ENCODE results near the gene DYNC1H1. TPM values are rescaled to one million over a fixed set of nuclear protein-coding genes. Genes with fewer than 3 reads are reported as not detected.
A peak's percentile ranks its signal among the peaks of the same experiment; 100 is the strongest.

Gene DYNC1H1
- total RNA-seq, 2 experiments from 2014 or later = 209 to 291 TPM

DNA sequence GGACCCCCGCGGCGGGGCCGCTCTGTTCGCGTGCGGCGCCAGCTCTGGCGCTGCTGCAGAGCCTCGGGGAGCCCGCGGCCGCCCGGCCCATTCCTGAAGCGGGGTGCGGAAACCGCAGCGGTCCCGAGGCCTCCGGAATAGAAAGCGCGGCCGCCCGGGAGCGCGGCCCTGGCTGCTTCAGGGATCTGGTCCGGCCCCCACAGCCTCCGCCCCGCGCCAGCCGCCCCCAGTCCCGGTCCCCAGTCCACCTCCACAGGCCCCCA is 122.3 kb downstream of the DYNC1H1 start:
- POLR2A ChIA-PET = interaction anchor here (2.1 kb wide), 1 partner anchor 122 kb away, joined by 4 read pairs; the partner anchor contains the start of gene DYNC1H1
- Histone ChIP-seq H3K4me2 (ENCODE audit: low read length) (peak overlapping the region; percentile 99), H3K9me2 (ENCODE audit: insufficient read depth, low read length) (no peaks in the 10 kb centered on the region), H3K79me2 (ENCODE audit: insufficient read depth, low read depth, low read length) (peaks cover 51% of the 10 kb centered on the region), H3K27ac (ENCODE audit: low read depth, low read length, poor library complexity, severe bottlenecking) (peak overlapping the region; percentile 77), H3K4me3 (ENCODE audit: low read depth, low read length, poor library complexity, severe bottlenecking) (peak overlapping the region; percentile 93), H3K36me3 (ENCODE audit: insufficient read depth, low read length) (peaks cover 48% of the 10 kb centered on the region), H3K9me3 (ENCODE audit: low read length) (no peaks in the 10 kb centered on the region), H2AFZ (ENCODE audit: low read length) (no peak overlapping the region), H3K4me1 (ENCODE audit: insufficient read depth, low read length, poor library complexity, severe bottlenecking) (peaks cover 58% of the 10 kb centered on the region), H4K20me1 (ENCODE audit: insufficient read depth, low read length) (peaks cover 36% of the 10 kb centered on the region)
- BruUV-seq (replicated peaks) = no TSS peak
- CTCF ChIA-PET (ENCODE audit: unreplicated experiment) = no interaction called here
- intact Hi-C loops (cut with micrococcal nuclease; ENCODE audit: unreplicated experiment) = no loop called here
- TF ChIP-seq EZH2phosphoT487 (IDR thresholded peaks at IDR 0.05; ENCODE audit: borderline replicate concordance, low read depth, low read length) = no peak
- TF ChIP-seq, protein P1, sequence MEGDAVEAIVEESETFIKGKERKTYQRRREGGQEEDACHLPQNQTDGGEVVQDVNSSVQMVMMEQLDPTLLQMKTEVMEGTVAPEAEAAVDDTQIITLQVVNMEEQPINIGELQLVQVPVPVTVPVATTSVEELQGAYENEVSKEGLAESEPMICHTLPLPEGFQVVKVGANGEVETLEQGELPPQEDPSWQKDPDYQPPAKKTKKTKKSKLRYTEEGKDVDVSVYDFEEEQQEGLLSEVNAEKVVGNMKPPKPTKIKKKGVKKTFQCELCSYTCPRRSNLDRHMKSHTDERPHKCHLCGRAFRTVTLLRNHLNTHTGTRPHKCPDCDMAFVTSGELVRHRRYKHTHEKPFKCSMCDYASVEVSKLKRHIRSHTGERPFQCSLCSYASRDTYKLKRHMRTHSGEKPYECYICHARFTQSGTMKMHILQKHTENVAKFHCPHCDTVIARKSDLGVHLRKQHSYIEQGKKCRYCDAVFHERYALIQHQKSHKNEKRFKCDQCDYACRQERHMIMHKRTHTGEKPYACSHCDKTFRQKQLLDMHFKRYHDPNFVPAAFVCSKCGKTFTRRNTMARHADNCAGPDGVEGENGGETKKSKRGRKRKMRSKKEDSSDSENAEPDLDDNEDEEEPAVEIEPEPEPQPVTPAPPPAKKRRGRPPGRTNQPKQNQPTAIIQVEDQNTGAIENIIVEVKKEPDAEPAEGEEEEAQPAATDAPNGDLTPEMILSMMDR (conservative IDR thresholded peaks at IDR 0.05; ENCODE audit: low read length) = no peak
- no peak for DNase-seq (ENCODE audit: low spot score)

DNA sequence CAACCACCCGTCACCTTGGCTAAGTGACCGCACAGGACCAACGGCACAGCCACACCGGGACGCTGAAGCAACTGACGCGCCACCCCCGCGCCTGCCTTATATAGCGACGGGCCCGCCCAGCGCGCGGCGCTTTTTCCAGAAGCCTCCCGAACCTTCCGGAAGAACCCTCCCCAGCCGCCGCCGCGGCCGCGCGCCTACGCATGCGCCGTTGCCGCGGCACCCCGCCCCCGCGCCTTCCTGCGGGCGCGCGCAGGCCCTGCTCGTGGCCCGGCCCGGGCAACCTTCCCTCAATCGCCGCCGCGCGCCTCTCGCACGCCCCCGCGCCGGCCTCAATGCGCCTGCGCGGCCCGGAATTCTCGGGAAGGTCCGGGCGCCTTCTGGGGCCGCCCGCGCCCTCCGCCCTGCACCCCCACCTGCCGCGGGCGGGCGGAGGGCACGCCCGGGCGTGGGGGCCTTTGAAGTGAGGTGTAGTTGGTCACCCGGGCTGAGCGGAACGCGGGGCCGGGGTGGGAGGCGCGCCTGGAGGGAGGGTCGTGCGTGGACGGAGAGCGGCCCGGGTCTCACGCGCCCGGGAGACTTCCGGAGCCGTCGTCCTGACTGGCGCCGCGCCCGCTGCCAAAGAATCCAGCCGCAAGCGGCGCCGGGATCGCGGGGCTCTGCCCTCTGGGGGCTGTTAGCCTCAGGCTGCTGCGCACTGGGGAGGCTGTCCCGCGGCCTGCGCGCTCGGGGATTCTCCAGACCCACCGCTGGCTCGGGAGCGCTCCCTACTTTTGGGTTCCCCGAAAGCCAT is 122.8 kb downstream of the DYNC1H1 start, which contains the start of gene HSP90AA1:
Gene HSP90AA1, minus strand, starts transcription at position 73 of the 790 bp plus-strand sequence. CDS start 666 bp downstream, outside the sequence.
- peak within 1 kb of the TSS; percentile 93 for H3K4me3 ChIP-seq (ENCODE audit: low read depth, low read length, poor library complexity, severe bottlenecking)
- H3K27ac ChIP-seq (ENCODE audit: low read depth, low read length, poor library complexity, severe bottlenecking) = peak within 1 kb of the TSS; percentile 77
- DNase-seq (ENCODE audit: low spot score) = peak; percentile 95
- no peaks in the 10 kb centered on the region for H3K9me2 ChIP-seq (ENCODE audit: insufficient read depth, low read length)
- H3K9me3 ChIP-seq (ENCODE audit: low read length) = no peaks in the 10 kb centered on the region
- TF ChIP-seq, protein P1 (conservative IDR thresholded peaks at IDR 0.05; ENCODE audit: low read length) = 0 out of 2 replicates have a peak, but pooled peaks have one; percentile 23
- TF ChIP-seq EZH2phosphoT487 (IDR thresholded peaks at IDR 0.05; ENCODE audit: borderline replicate concordance, low read depth, low read length) = no peak
- peaks cover 36% of the 10 kb centered on the region for H4K20me1 ChIP-seq (ENCODE audit: insufficient read depth, low read length)
- H2AFZ ChIP-seq (ENCODE audit: low read length) = peak within 1 kb of the TSS; percentile 44
- peaks cover 53% of the 10 kb centered on the region for H3K4me1 ChIP-seq (ENCODE audit: insufficient read depth, low read length, poor library complexity, severe bottlenecking)
- peak within 1 kb of the TSS; percentile 99 for H3K4me2 ChIP-seq (ENCODE audit: low read length)
- POLR2A ChIA-PET = interaction anchor here (0.6 to 1.2 kb wide), 11 partner anchors 9 to 1528 kb away, joined by 3 to 9 read pairs (median 5); partner anchors contain the start of gene ZNF839
- no TSS peak for BruUV-seq (replicated peaks)
- H3K79me2 ChIP-seq (ENCODE audit: insufficient read depth, low read depth, low read length) = peaks cover 46% of the 10 kb centered on the region
- H3K36me3 ChIP-seq (ENCODE audit: insufficient read depth, low read length) = peaks cover 43% of the 10 kb centered on the region
- CTCF ChIA-PET (ENCODE audit: unreplicated experiment) = no interaction called here
- intact Hi-C loops (cut with micrococcal nuclease; ENCODE audit: unreplicated experiment) = no loop called here

DNA sequence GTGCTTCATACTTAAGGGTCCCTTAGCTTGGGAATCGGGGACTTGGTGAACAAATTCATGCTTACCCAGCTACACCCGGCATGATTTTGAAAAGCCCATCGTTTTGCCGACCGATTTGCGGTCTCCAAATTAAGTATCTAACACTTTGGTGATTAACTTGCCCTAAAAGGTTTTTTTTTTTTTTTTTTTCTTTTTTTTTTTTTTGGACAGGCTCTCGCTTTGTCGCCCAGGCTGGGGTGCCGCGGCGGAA is 123.3 kb downstream of the DYNC1H1 start:
- Histone ChIP-seq H3K9me3 (ENCODE audit: low read length) (no peaks in the 10 kb centered on the region), H2AFZ (ENCODE audit: low read length) (peak overlapping the region; percentile 44), H4K20me1 (ENCODE audit: insufficient read depth, low read length) (peaks cover 35% of the 10 kb centered on the region), H3K36me3 (ENCODE audit: insufficient read depth, low read length) (peaks cover 38% of the 10 kb centered on the region), H3K4me2 (ENCODE audit: low read length) (peak overlapping the region; percentile 98), H3K4me3 (ENCODE audit: low read depth, low read length, poor library complexity, severe bottlenecking) (peak overlapping the region; percentile 93), H3K9me2 (ENCODE audit: insufficient read depth, low read length) (no peaks in the 10 kb centered on the region), H3K79me2 (ENCODE audit: insufficient read depth, low read depth, low read length) (peaks cover 41% of the 10 kb centered on the region), H3K4me1 (ENCODE audit: insufficient read depth, low read length, poor library complexity, severe bottlenecking) (peaks cover 47% of the 10 kb centered on the region), H3K27ac (ENCODE audit: low read depth, low read length, poor library complexity, severe bottlenecking) (peak overlapping the region; percentile 66)
- no peak for TF ChIP-seq EZH2phosphoT487 (IDR thresholded peaks at IDR 0.05; ENCODE audit: borderline replicate concordance, low read depth, low read length)
- TF ChIP-seq, protein P1 (conservative IDR thresholded peaks at IDR 0.05; ENCODE audit: low read length) = no peak
- intact Hi-C loops (cut with micrococcal nuclease; ENCODE audit: unreplicated experiment) = loop anchor here (1.0 to 2.0 kb wide), 3 partner anchors 52 to 229 kb away; partner anchors contain the start of genes DYNC1H1 and WDR20
- BruUV-seq (replicated peaks) = no TSS peak
- ChIA-PET POLR2A (interaction anchor here (0.6 to 1.2 kb wide), 12 partner anchors 9 to 1528 kb away, joined by 3 to 9 read pairs (median 5); partner anchors contain the start of gene ZNF839), CTCF (ENCODE audit: unreplicated experiment) (no interaction called here)
- DNase-seq (ENCODE audit: low spot score) = no peak

Data from OCI-LY7 (cell line).